Upper lobe of right lung (tissue), 1 donor: ENCODE results near the gene PIGQ. TPM values are rescaled to one million over a fixed set of nuclear protein-coding genes. Genes with fewer than 3 reads are reported as not detected.

ENCODE experiments used
- microRNA-seq: library from miRNA; unstranded; fragments of <30 nt; microRNA quantifications from one replicate; pipeline ENCODE4 v1.2.0, GENCODE V29; 2020; ENCODE audit warnings: borderline microRNAs expressed
- total RNA-seq: library from RNA; stranded (reverse); fragmentation: NEBNext Ultra II Directional; extraction: Animal tissue kit (Norgen Biotek cat#: 25700); gene quantifications from one replicate; pipeline ENCODE4 v1.2.1, GENCODE V29; 2021
- donor health status: DM: no; HTN: yes; CAD: no; lungs with severe emphysema.

Gene PIGQ
- total RNA-seq, 1 donor from 2014 or later, result 59.4 TPM

Small RNA genes within 50 kb of the gene (microRNA-seq; reads per million reads assigned to microRNA genes)
- not detected for gene MIR3176
- not detected for gene MIR5587

Other genes starting within 250 kb of the PIGQ start
- gene AXIN1, start 217.2 kb upstream of the PIGQ start, total RNA-seq, result 28.9 TPM
- 39.0 TPM for gene MRPL28, start 199.4 kb upstream of the PIGQ start, total RNA-seq
- gene PGAP6, start 188.0 kb upstream of the PIGQ start, total RNA-seq, result 65.2 TPM
- gene NME4, start 172.8 kb upstream of the PIGQ start, total RNA-seq, result 45.6 TPM
- gene DECR2, start 168.1 kb upstream of the PIGQ start, total RNA-seq, result 14.2 TPM
- 44.1 TPM for gene RAB11FIP3, start 144.3 kb upstream of the PIGQ start, total RNA-seq
- 45.2 TPM for gene CAPN15, start 42.3 kb upstream of the PIGQ start, total RNA-seq
- gene PRR35, start 9.6 kb upstream of the PIGQ start, total RNA-seq, result not detected
- 0.98 TPM for gene NHLRC4, start 3.0 kb upstream of the PIGQ start, total RNA-seq
- gene RAB40C, start 20.1 kb downstream of the PIGQ start, total RNA-seq, result 47.6 TPM
- 1.5 TPM for gene WFIKKN1, start 61.0 kb downstream of the PIGQ start, total RNA-seq
- gene METTL26, start 66.3 kb downstream of the PIGQ start, total RNA-seq, result 53.5 TPM
- gene MCRIP2, start 71.9 kb downstream of the PIGQ start, total RNA-seq, result 57.9 TPM
- 23.2 TPM for gene WDR90, start 79.4 kb downstream of the PIGQ start, total RNA-seq
- gene RHOT2, start 98.2 kb downstream of the PIGQ start, total RNA-seq, result 92.5 TPM
- gene RHBDL1, start 105.7 kb downstream of the PIGQ start, total RNA-seq, result 2.0 TPM
- 98.9 TPM for gene STUB1, start 110.4 kb downstream of the PIGQ start, total RNA-seq
- 51.3 TPM for gene JMJD8, start 114.4 kb downstream of the PIGQ start, total RNA-seq
- 12.9 TPM for gene WDR24, start 120.4 kb downstream of the PIGQ start, total RNA-seq
- 3.6 TPM for gene FBXL16, start 135.8 kb downstream of the PIGQ start, total RNA-seq
- gene METRN, start 145.2 kb downstream of the PIGQ start, total RNA-seq, result 30.4 TPM
- gene ANTKMT, start 151.2 kb downstream of the PIGQ start, total RNA-seq, result 30.5 TPM
- 0.78 TPM for gene CCDC78, start 156.5 kb downstream of the PIGQ start, total RNA-seq
- 8.9 TPM for gene HAGHL, start 157.1 kb downstream of the PIGQ start, total RNA-seq
- 24.2 TPM for gene CIAO3, start 171.0 kb downstream of the PIGQ start, total RNA-seq
- gene MSLN, start 190.8 kb downstream of the PIGQ start, total RNA-seq, result 93.3 TPM
- 14.2 TPM for gene RPUSD1, start 218.4 kb downstream of the PIGQ start, total RNA-seq
- 12.3 TPM for gene CHTF18, start 218.7 kb downstream of the PIGQ start, total RNA-seq
- not detected for gene GNG13, start 230.8 kb downstream of the PIGQ start, total RNA-seq